Gastrocnemius medialis (tissue), 4 donors: ENCODE measurements around the gene OR1E2.

ENCODE experiments used
- CTCF ChIP-seq, 5 experiments: fragments of 450-650 bp in 3 of 5; fragments of 200-600 bp in 2 of 5; sonication (generic) in 2 of 5; IDR thresholded peaks in 4 of 5; conservative IDR thresholded peaks in 1 of 5; 1 replicate in 4 of 5; 2 replicates in 1 of 5; pipeline ENCODE4 v1.5.1; 2016 to 2019; ENCODE audit warnings: antibody characterized with exemption in 5 of 5, mild to moderate bottlenecking in 3 of 5, moderate library complexity in 3 of 5
- POLR2A ChIP-seq, 2 donors: fragments of 450-650 bp; IDR thresholded peaks; one replicate each; pipeline ENCODE4 v1.6.1; 2017; ENCODE audit warnings: antibody characterized with exemption in 2 of 2, mild to moderate bottlenecking in 2 of 2, moderate library complexity in 2 of 2

GRCh38 chr17:3440451-3440850 lies 6.8 kb upstream of the OR1E2 start:
- no peak for TF ChIP-seq CTCF (IDR thresholded peaks at IDR 0.05 in 4 of 5, conservative IDR thresholded peaks at IDR 0.05 in 1 of 5)
- no peak for TF ChIP-seq POLR2A (IDR thresholded peaks at IDR 0.05)
